Parathyroid adenoma (tissue), 2 donors: Measurements from ENCODE around the gene PRLR.

Experiments used
- H2AFZ ChIP-seq: fragments of 300-600 bp; sonication (generic); one replicate; pipeline ENCODE4 v1.7.0; 2017; ENCODE audit warnings: antibody characterized with exemption, mild to moderate bottlenecking
- H3K27ac ChIP-seq: fragments of 300-600 bp; sonication (generic); one replicate; pipeline ENCODE4 v1.7.0; 2017
- H3K27me3 ChIP-seq: fragments of 300-600 bp; sonication (generic); one replicate; pipeline ENCODE4 v1.7.0; 2017; ENCODE audit warnings: low read length; ENCODE audit not compliant: control insufficient read depth, insufficient read depth
- H3K36me3 ChIP-seq: fragments of 300-600 bp; sonication (generic); one replicate; pipeline ENCODE4 v1.7.0; 2017; ENCODE audit warnings: low read length; ENCODE audit not compliant: control insufficient read depth, insufficient read depth
- H3K4me1 ChIP-seq: fragments of 300-600 bp; sonication (generic); one replicate; pipeline ENCODE4 v1.7.0; 2017; ENCODE audit warnings: control low read depth
- H3K4me2 ChIP-seq: fragments of 300-600 bp; sonication (generic); one replicate; pipeline ENCODE4 v1.7.0; 2017; ENCODE audit warnings: low read length
- H3K4me3 ChIP-seq: fragments of 300-600 bp; sonication (generic); one replicate; pipeline ENCODE4 v1.7.0; 2017; ENCODE audit warnings: low read depth, low read length
- H3K79me2 ChIP-seq: fragments of 300-600 bp; sonication (generic); one replicate; pipeline ENCODE4 v1.7.0; 2017; ENCODE audit warnings: control low read depth
- H3K9ac ChIP-seq: fragments of 300-600 bp; sonication (generic); one replicate; pipeline ENCODE4 v1.7.0; 2017; ENCODE audit warnings: mild to moderate bottlenecking
- H3K9me3 ChIP-seq: fragments of 300-600 bp; sonication (generic); one replicate; pipeline ENCODE4 v1.7.0; 2017; ENCODE audit warnings: low read length; ENCODE audit not compliant: control insufficient read depth
- CTCF ChIP-seq: fragments of 300-600 bp; sonication (generic); IDR thresholded peaks from one replicate; pipeline ENCODE4 v1.7.0; 2017; ENCODE audit warnings: antibody characterized with exemption, mild to moderate bottlenecking
- donor health status: primary hyperparathyroidism.

Gene PRLR

GRCh38 chr5:35135239-35135700, 95.0 kb downstream of the PRLR start:
- Histone ChIP-seq H2AFZ (no peak overlapping the region), H3K27me3 (no peaks in the 10 kb centered on the region), H3K79me2 (peaks cover 49% of the 10 kb centered on the region), H3K36me3 (no peaks in the 10 kb centered on the region), H3K9me3 (no peaks in the 10 kb centered on the region), H3K4me1 (peaks cover 21% of the 10 kb centered on the region), H3K27ac (no peak overlapping the region), H3K4me2 (no peak overlapping the region), H3K4me3 (no peak overlapping the region), H3K9ac (no peak overlapping the region)
- TF ChIP-seq CTCF = no peak

GRCh38 chr5:35134278-35135030, 95.8 kb downstream of the PRLR start:
- peaks cover 53% of the 10 kb centered on the region for H3K79me2 ChIP-seq
- no peak overlapping the region for H3K4me2 ChIP-seq
- no peaks in the 10 kb centered on the region for H3K36me3 ChIP-seq
- no peak overlapping the region for H3K9ac ChIP-seq
- no peak overlapping the region for H3K27ac ChIP-seq
- H3K9me3 ChIP-seq = no peaks in the 10 kb centered on the region
- H3K27me3 ChIP-seq = no peaks in the 10 kb centered on the region
- no peak for TF ChIP-seq CTCF
- peaks cover 29% of the 10 kb centered on the region for H3K4me1 ChIP-seq
- no peak overlapping the region for H3K4me3 ChIP-seq
- no peak overlapping the region for H2AFZ ChIP-seq

- Histone ChIP-seq H3K4me3 (no peak overlapping the region), H3K4me1 (peaks cover 35% of the 10 kb centered on the region), H3K27ac (no peak overlapping the region), H3K36me3 (no peaks in the 10 kb centered on the region), H2AFZ (no peak overlapping the region), H3K27me3 (no peaks in the 10 kb centered on the region), H3K4me2 (no peak overlapping the region), H3K9ac (no peak overlapping the region), H3K79me2 (peaks cover 60% of the 10 kb centered on the region), H3K9me3 (no peaks in the 10 kb centered on the region)
- TF ChIP-seq CTCF = no peak
Measured at GRCh38 chr5:35133186-35133585, 97.1 kb downstream of the PRLR start.

- Histone ChIP-seq H3K4me1 (peaks cover 31% of the 10 kb centered on the region), H3K9ac (no peak overlapping the region), H3K4me2 (no peak overlapping the region), H3K27me3 (no peaks in the 10 kb centered on the region), H3K27ac (no peak overlapping the region), H3K4me3 (no peak overlapping the region), H2AFZ (no peak overlapping the region), H3K79me2 (peaks cover 64% of the 10 kb centered on the region), H3K9me3 (no peaks in the 10 kb centered on the region), H3K36me3 (no peaks in the 10 kb centered on the region)
- no peak for TF ChIP-seq CTCF
Measured at GRCh38 chr5:35131723-35132122, 98.6 kb downstream of the PRLR start.

GRCh38 chr5:35129921-35130485, 100.3 kb downstream of the PRLR start:
- no peak overlapping the region for H3K27ac ChIP-seq
- TF ChIP-seq CTCF = no peak
- no peak overlapping the region for H3K4me3 ChIP-seq

More at GRCh38 chr5:35129921-35130485, 100.3 kb downstream of the PRLR start:
- Histone ChIP-seq H3K36me3 (no peaks in the 10 kb centered on the region), H3K9ac (no peak overlapping the region), H3K79me2 (peaks cover 61% of the 10 kb centered on the region), H3K4me2 (no peak overlapping the region), H2AFZ (no peak overlapping the region), H3K9me3 (no peaks in the 10 kb centered on the region), H3K27me3 (no peaks in the 10 kb centered on the region), H3K4me1 (peaks cover 40% of the 10 kb centered on the region)
